ENCODE results near the gene TMEM271. TPM values are rescaled to one million over a fixed set of nuclear protein-coding genes. Genes with fewer than 3 reads are reported as not detected.
"Not testable (repeated sequence)": the region's sequence is repeated elsewhere in the genome, so short reads cannot be mapped to it uniquely, and the experiment has no call there.

Gene TMEM271
- total RNA-seq, 4 donors from 2014 or later = not detected

DNA sequence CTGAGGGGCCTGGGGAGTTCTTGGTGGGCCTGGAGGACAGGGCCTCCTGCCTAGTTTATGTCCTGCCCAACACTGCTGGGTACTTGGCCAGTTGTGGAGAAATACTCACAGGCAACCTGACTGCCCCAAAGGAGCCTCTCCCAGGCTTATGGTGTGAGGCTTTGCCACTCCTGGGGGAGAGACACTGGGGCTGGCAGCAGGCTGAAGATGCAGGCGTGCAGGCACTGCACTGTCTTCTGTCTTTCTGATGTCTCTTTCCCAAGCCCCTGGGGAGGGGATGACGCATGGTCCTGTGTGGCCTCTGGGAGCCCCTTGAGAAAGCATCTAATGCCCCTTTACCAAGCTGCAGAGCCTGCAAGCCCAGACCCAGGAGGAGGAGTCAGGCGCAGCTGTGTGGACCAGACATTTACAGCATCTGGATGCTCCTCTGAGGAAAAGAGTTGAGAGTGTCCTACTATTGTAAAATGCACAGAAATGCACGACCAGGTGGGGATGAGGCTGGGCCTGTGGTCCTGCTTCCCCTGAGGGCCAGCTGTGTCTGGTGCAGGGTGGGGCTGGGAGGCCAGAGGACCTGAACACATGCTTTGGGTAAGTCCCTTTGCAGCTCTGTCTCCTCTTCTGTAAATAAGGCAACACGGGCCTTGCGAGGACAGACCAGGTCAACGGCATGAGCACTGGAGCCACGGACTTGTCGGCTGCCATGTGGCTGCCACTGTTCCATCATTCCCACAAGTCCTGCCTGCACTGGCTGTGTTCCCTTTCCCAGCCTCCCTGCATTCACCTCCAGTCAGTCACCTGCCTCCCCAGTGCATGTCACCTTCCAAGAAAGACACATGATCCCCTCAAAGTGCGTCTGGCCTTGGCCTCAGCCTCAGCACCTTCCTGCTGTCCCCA lies 8.4 kb downstream of the TMEM271 start:
- Histone ChIP-seq H3K36me3 (no peaks in the 10 kb centered on the region), H3K4me3 (no peak overlapping the region), H3K9me3 (no peaks in the 10 kb centered on the region), H3K27ac (no peak overlapping the region), H3K4me1 (no peaks in the 10 kb centered on the region), H3K27me3 (peaks cover 29% of the 10 kb centered on the region)
- in situ Hi-C loops (cut with MboI; ENCODE audit: low pct_ligation_motif_present in 1 of 4, low pct_unique_long_range_greater_than_20kb in 1 of 4, low sequenced_read_pairs in 3 of 4) (no loop called here), intact Hi-C loops (cut with DNase I; ENCODE audit: low total_unique reads) (no loop called here)
- DNase-seq = no peak
- TF ChIP-seq POLR2AphosphoS5 (IDR thresholded peaks at IDR 0.05) = no peak
- no peak for TF ChIP-seq POLR2A (IDR thresholded peaks at IDR 0.05)
- no peak for TF ChIP-seq EP300 (IDR thresholded peaks at IDR 0.05; ENCODE audit: low read depth)
- TF ChIP-seq CTCF (IDR thresholded peaks at IDR 0.05) = no peak
- 40 to 72% methylated on average over 2 to 10 of the region's 10 CpGs for WGBS, 2 donors (ENCODE audit: low coverage in 1 of 2)

- H3K36me3 ChIP-seq = no peaks in the 10 kb centered on the region
- intact Hi-C loops (cut with DNase I; ENCODE audit: low total_unique reads) = no loop called here
- DNase-seq = no peak
- TF ChIP-seq EP300 (IDR thresholded peaks at IDR 0.05; ENCODE audit: low read depth) (no peak), POLR2A (IDR thresholded peaks at IDR 0.05) (no peak), POLR2AphosphoS5 (IDR thresholded peaks at IDR 0.05) (no peak), CTCF (IDR thresholded peaks at IDR 0.05) (no peak)
- 54% methylated on average over 1 of the region's 2 CpGs; no CpG with 5 or more reads in 1 of the 2 donors for WGBS, 2 donors (ENCODE audit: low coverage in 1 of 2)
- H3K4me3 ChIP-seq = no peak overlapping the region
- no peak overlapping the region for H3K27ac ChIP-seq
- no peaks in the 10 kb centered on the region for H3K4me1 ChIP-seq
- in situ Hi-C loops (cut with MboI; ENCODE audit: low pct_ligation_motif_present in 1 of 4, low pct_unique_long_range_greater_than_20kb in 1 of 4, low sequenced_read_pairs in 3 of 4) = no loop called here
- peaks cover 19% of the 10 kb centered on the region for H3K27me3 ChIP-seq
- H3K9me3 ChIP-seq = no peaks in the 10 kb centered on the region
Observed at GRCh38 chr4:566508-567295, 9.4 kb downstream of the TMEM271 start.

GRCh38 chr4:566035-566434 lies 10.1 kb downstream of the TMEM271 start:
- no peaks in the 10 kb centered on the region for H3K4me1 ChIP-seq
- no peak overlapping the region for H3K27ac ChIP-seq
- peaks cover 12% of the 10 kb centered on the region for H3K27me3 ChIP-seq
- no peaks in the 10 kb centered on the region for H3K9me3 ChIP-seq
- in situ Hi-C loops (cut with MboI; ENCODE audit: low pct_ligation_motif_present in 1 of 4, low pct_unique_long_range_greater_than_20kb in 1 of 4, low sequenced_read_pairs in 3 of 4) = no loop called here
- TF ChIP-seq EP300 (IDR thresholded peaks at IDR 0.05; ENCODE audit: low read depth) (no peak), POLR2A (IDR thresholded peaks at IDR 0.05) (no peak)
- DNase-seq = no peak
- no peaks in the 10 kb centered on the region for H3K36me3 ChIP-seq
- intact Hi-C loops (cut with DNase I; ENCODE audit: low total_unique reads) = no loop called here
- 97 to 100% methylated on average over 4 to 7 of the region's 7 CpGs for WGBS, 2 donors (ENCODE audit: low coverage in 1 of 2)
- no peak overlapping the region for H3K4me3 ChIP-seq

- H3K27ac ChIP-seq; intact Hi-C loops (cut with DNase I; ENCODE audit: low total_unique reads); H3K4me1 ChIP-seq; H3K36me3 ChIP-seq; H3K4me3 ChIP-seq; H3K27me3 ChIP-seq; in situ Hi-C loops (cut with MboI; ENCODE audit: low pct_ligation_motif_present in 1 of 4, low pct_unique_long_range_greater_than_20kb in 1 of 4, low sequenced_read_pairs in 3 of 4); H3K9me3 ChIP-seq; DNase-seq: not testable (repeated sequence)
- WGBS, 2 donors (ENCODE audit: low coverage in 1 of 2) = 83 to 100% methylated on average over 1 of the region's 1 CpG
Observed at GRCh38 chr4:565614-566013, 10.5 kb downstream of the TMEM271 start.

DNA sequence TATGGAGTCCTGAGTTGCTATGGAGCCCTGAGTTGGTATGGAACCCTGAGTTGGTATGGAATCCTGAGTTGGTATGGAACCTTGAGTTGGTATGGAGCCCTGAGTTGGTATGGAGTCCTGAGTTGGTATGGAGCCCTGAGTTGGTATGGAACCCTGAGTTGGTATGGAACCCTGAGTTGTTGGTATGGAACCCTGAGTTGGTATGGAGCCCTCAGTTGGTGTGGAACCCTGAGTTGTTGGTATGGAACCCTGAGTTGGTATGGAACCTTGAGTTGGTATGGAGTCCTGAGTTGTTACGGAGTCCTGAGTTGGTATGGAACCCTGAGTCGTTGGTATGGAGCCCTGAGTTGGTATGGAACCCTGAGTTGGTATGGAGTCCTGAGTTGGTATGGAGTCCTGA lies 13.6 kb downstream of the TMEM271 start:
- intact Hi-C loops (cut with DNase I; ENCODE audit: low total_unique reads); H3K27ac ChIP-seq; H3K4me3 ChIP-seq; H3K4me1 ChIP-seq; in situ Hi-C loops (cut with MboI; ENCODE audit: low pct_ligation_motif_present in 1 of 4, low pct_unique_long_range_greater_than_20kb in 1 of 4, low sequenced_read_pairs in 3 of 4); H3K36me3 ChIP-seq; H3K9me3 ChIP-seq; H3K27me3 ChIP-seq; DNase-seq: not testable (repeated sequence)
- 43% methylated on average over 2 of the region's 2 CpGs; no CpG with 5 or more reads in 1 of the 2 donors for WGBS, 2 donors (ENCODE audit: low coverage in 1 of 2)

All from transverse colon (tissue), 4 donors.